ENCODE measurements around the gene RAB28. TPM values are rescaled to one million over a fixed set of nuclear protein-coding genes. Genes with fewer than 3 reads are reported as not detected.

Gene RAB28
- total RNA-seq, 1 donor from 2014 or later = 17.1 TPM

- DNase-seq (ENCODE audit: low spot score) = no peak
Measured at GRCh38 chr4:13371048-13371447, 113.1 kb downstream of the RAB28 start.

- no peak for DNase-seq (ENCODE audit: low spot score)
Measured at GRCh38 chr4:13368217-13368616, 115.9 kb downstream of the RAB28 start.

GRCh38 chr4:13367691-13368090, 116.4 kb downstream of the RAB28 start:
- no peak for DNase-seq (ENCODE audit: low spot score)

GRCh38 chr4:13367244-13367643, 116.9 kb downstream of the RAB28 start:
- DNase-seq (ENCODE audit: low spot score) = no peak

- DNase-seq (ENCODE audit: low spot score) = no peak
Measured at GRCh38 chr4:13365195-13365594, 118.9 kb downstream of the RAB28 start.

GRCh38 chr4:13364653-13365052, 119.5 kb downstream of the RAB28 start:
- DNase-seq (ENCODE audit: low spot score) = no peak

GRCh38 chr4:13364172-13364571, 120.0 kb downstream of the RAB28 start:
- no peak for DNase-seq (ENCODE audit: low spot score)

- DNase-seq (ENCODE audit: low spot score) = no peak
Measured at GRCh38 chr4:13359809-13360208, 124.3 kb downstream of the RAB28 start.

- DNase-seq (ENCODE audit: low spot score) = no peak
Measured at GRCh38 chr4:13355111-13355880, 128.8 kb downstream of the RAB28 start.

- no peak for DNase-seq (ENCODE audit: low spot score)
Measured at GRCh38 chr4:13349096-13349495, 135.0 kb downstream of the RAB28 start.

GRCh38 chr4:13348216-13348615, 135.9 kb downstream of the RAB28 start:
- DNase-seq (ENCODE audit: low spot score) = no peak

- no peak for DNase-seq (ENCODE audit: low spot score)
Measured at GRCh38 chr4:13347517-13348125, 136.5 kb downstream of the RAB28 start.

- no peak for DNase-seq (ENCODE audit: low spot score)
Measured at GRCh38 chr4:13344216-13344615, 139.9 kb downstream of the RAB28 start.

- DNase-seq (ENCODE audit: low spot score) = no peak
Measured at GRCh38 chr4:13340672-13341071, 143.5 kb downstream of the RAB28 start.

GRCh38 chr4:13331827-13332226, 152.3 kb downstream of the RAB28 start:
- no peak for DNase-seq (ENCODE audit: low spot score)

GRCh38 chr4:13329963-13330362, 154.2 kb downstream of the RAB28 start:
- DNase-seq (ENCODE audit: low spot score) = no peak

GRCh38 chr4:13329340-13329850, 154.7 kb downstream of the RAB28 start:
- DNase-seq (ENCODE audit: low spot score) = no peak

- no peak for DNase-seq (ENCODE audit: low spot score)
Measured at GRCh38 chr4:13328591-13328990, 155.5 kb downstream of the RAB28 start.

GRCh38 chr4:13327991-13328390, 156.1 kb downstream of the RAB28 start:
- no peak for DNase-seq (ENCODE audit: low spot score)

- DNase-seq (ENCODE audit: low spot score) = no peak
Measured at GRCh38 chr4:13325744-13326143, 158.4 kb downstream of the RAB28 start.

- DNase-seq (ENCODE audit: low spot score) = no peak
Measured at GRCh38 chr4:13323921-13324320, 160.2 kb downstream of the RAB28 start.

- no peak for DNase-seq (ENCODE audit: low spot score)
Measured at GRCh38 chr4:13322681-13323101, 161.4 kb downstream of the RAB28 start.

Measured in ureter (tissue), 1 donor.